SU-DHL-6 (cell line): ENCODE results near the gene SLC39A6.

Source experiments
- H2AFZ ChIP-seq: fragments of 200-600 bp; sonication (generic); 2 replicates; pipeline ENCODE4 v1.6.1; 2014; ENCODE audit warnings: low read depth, mild to moderate bottlenecking, moderate library complexity, mixed read lengths, antibody characterized with exemption, low read length; ENCODE audit not compliant: severe bottlenecking
- H3F3A ChIP-seq: fragments of 200-600 bp; shearing (Covaris generic); 2 replicates; pipeline ENCODE4 v1.6.0; 2016; ENCODE audit warnings: antibody characterized with exemption, mild to moderate bottlenecking; ENCODE audit not compliant: insufficient read depth
- H3K27ac ChIP-seq: fragments of 200-600 bp; sonication (generic); 2 replicates; pipeline ENCODE4 v1.5.1; 2016; ENCODE audit warnings: low read depth, mild to moderate bottlenecking, low read length, moderate library complexity, mixed read lengths
- H3K27me3 ChIP-seq: fragments of 200-600 bp; sonication (generic), shearing (Covaris generic); 2 replicates; pipeline ENCODE4 v1.6.0; 2014; ENCODE audit warnings: mild to moderate bottlenecking, low read length
- H3K36me3 ChIP-seq: fragments of 200-600 bp; sonication (generic); 2 replicates; pipeline ENCODE4 v1.6.1; 2014; ENCODE audit warnings: mild to moderate bottlenecking, low read length, mixed read lengths
- H3K4me2 ChIP-seq: fragments of 300-600, 200-600 bp; shearing (Covaris generic), sonication (generic); 2 replicates; pipeline ENCODE4 v1.6.0; 2014; ENCODE audit warnings: low read length, low read depth, mild to moderate bottlenecking; ENCODE audit not compliant: poor library complexity, severe bottlenecking
- H3K4me3 ChIP-seq: fragments of 200-600 bp; sonication (generic); 2 replicates; pipeline ENCODE4 v1.5.1; 2014; ENCODE audit warnings: antibody characterized with exemption, low read length, mild to moderate bottlenecking, mixed read lengths; ENCODE audit not compliant: insufficient read depth, poor library complexity, severe bottlenecking
- H3K79me2 ChIP-seq: fragments of 200-600 bp; sonication (generic); 2 replicates; pipeline ENCODE4 v1.6.1; 2014; ENCODE audit warnings: mild to moderate bottlenecking, low read length, moderate library complexity; ENCODE audit not compliant: insufficient read depth
- H3K9ac ChIP-seq: fragments of 200-600 bp; sonication (generic); 2 replicates; pipeline ENCODE4 v1.7.0; 2014; ENCODE audit warnings: mild to moderate bottlenecking, low read length
- H3K9me2 ChIP-seq: fragments of 200-600 bp; sonication (generic); replicated peaks from 2 replicates; pipeline ENCODE4 v1.6.1; 2014; ENCODE audit warnings: low read length; ENCODE audit not compliant: insufficient read depth
- H3K9me3 ChIP-seq: fragments of 200-600 bp; sonication (generic); 2 replicates; pipeline ENCODE4 v1.6.1; 2014; ENCODE audit warnings: low read length, mixed read lengths; ENCODE audit not compliant: insufficient read depth
- H4K20me1 ChIP-seq: fragments of 200-600 bp; sonication (generic); 2 replicates; pipeline ENCODE4 v1.6.1; 2014; ENCODE audit warnings: low read depth, mild to moderate bottlenecking, antibody characterized with exemption, low read length, moderate library complexity, mixed read lengths
- CTCF ChIP-seq: fragments of 200-600 bp; sonication (generic); IDR thresholded peaks from one replicate; pipeline ENCODE4 v1.5.1; 2017; ENCODE audit warnings: antibody characterized with exemption, mild to moderate bottlenecking, low read length, moderate library complexity; ENCODE audit not compliant: insufficient read depth, poor library complexity, severe bottlenecking
- EZH2phosphoT487 ChIP-seq: fragments of 200-600 bp; sonication (generic), shearing (Covaris generic); conservative IDR thresholded peaks from 2 replicates; pipeline ENCODE4 v1.6.1; 2018; ENCODE audit warnings: mild to moderate bottlenecking, antibody characterized with exemption, low read length, moderate library complexity, mixed read lengths

Gene SLC39A6

DNA sequence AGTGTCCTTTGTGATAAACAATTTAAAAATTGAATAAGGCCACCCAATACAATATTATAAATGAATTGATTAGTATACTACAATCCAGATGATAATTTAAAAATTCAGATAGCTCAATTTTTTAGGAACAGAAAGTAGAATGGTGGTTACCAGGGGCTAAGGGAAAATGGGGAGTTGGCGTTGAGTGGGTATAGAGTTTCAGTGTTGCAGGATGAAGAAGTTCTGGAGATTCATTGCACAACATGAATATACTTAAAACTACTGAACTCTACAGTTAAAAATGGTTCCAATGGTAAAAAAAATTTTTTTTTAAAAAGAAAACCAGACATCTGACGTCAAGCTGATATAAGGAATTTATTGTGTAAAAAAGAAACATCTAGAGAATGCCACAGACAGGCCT is 20.9 kb downstream of the SLC39A6 start:
- Histone ChIP-seq H2AFZ (no peak overlapping the region), H3K27me3 (no peaks in the 10 kb centered on the region), H3K9ac (no peak overlapping the region), H3K4me3 (no peak overlapping the region), H3F3A (no peaks in the 10 kb centered on the region; the same call in 1 of the 2 replicates), H4K20me1 (no peaks in the 10 kb centered on the region), H3K9me3 (peaks cover 2% of the 10 kb centered on the region; the same call in 1 of the 2 replicates), H3K27ac (no peak overlapping the region), H3K79me2 (no peaks in the 10 kb centered on the region), H3K9me2 (no peaks in the 10 kb centered on the region), H3K4me2 (no peak overlapping the region), H3K36me3 (peaks cover 31% of the 10 kb centered on the region)
- no peak for TF ChIP-seq CTCF
- TF ChIP-seq EZH2phosphoT487, result no peak

DNA sequence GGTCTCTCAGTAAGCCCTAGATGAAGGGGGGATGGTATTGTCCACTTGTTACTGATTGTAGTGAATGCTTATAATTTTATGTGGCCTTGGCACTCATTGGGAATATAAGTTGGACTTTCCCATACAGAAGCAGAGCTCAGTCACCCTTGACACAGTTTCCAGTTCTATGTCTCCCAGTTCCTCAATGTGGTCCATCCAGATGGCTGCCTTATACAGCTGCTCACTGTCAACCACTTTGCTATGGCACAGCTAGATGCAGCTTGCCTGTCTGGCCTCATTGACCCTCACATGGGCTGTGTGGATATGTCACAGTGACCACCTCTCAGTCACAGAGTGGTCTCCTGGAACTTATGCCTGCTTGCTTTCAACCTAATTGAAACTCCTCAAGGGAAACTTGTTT is 21.7 kb downstream of the SLC39A6 start:
- Histone ChIP-seq H3K9me2 (no peaks in the 10 kb centered on the region), H3K4me3 (no peak overlapping the region), H3K79me2 (no peaks in the 10 kb centered on the region), H3F3A (no peaks in the 10 kb centered on the region; the same call in 1 of the 2 replicates), H3K4me2 (no peak overlapping the region), H3K9me3 (peaks cover 9% of the 10 kb centered on the region; the same call in 1 of the 2 replicates), H3K27me3 (no peaks in the 10 kb centered on the region), H3K9ac (no peak overlapping the region), H3K27ac (no peak overlapping the region), H2AFZ (no peak overlapping the region), H4K20me1 (no peaks in the 10 kb centered on the region), H3K36me3 (peaks cover 27% of the 10 kb centered on the region)
- TF ChIP-seq EZH2phosphoT487 (no peak), CTCF (no peak)

GRCh38 chr18:36104749-36105148 is 24.4 kb downstream of the SLC39A6 start:
- no peaks in the 10 kb centered on the region for H3K9me2 ChIP-seq
- no peaks in the 10 kb centered on the region for H3K79me2 ChIP-seq
- no peak for TF ChIP-seq CTCF
- TF ChIP-seq EZH2phosphoT487, result no peak

More at GRCh38 chr18:36104749-36105148, 24.4 kb downstream of the SLC39A6 start:
- Histone ChIP-seq H3K9ac (no peak overlapping the region), H3K4me2 (no peak overlapping the region), H3K27me3 (no peaks in the 10 kb centered on the region), H4K20me1 (no peaks in the 10 kb centered on the region), H3F3A (no peaks in the 10 kb centered on the region; the same call in 1 of the 2 replicates), H3K9me3 (peaks cover 23% of the 10 kb centered on the region), H3K36me3 (peaks cover 16% of the 10 kb centered on the region), H2AFZ (no peak overlapping the region), H3K27ac (no peak overlapping the region), H3K4me3 (no peak overlapping the region)
